ENCODE measurements around the gene ANXA6.

ANXA6 gene

DNA sequence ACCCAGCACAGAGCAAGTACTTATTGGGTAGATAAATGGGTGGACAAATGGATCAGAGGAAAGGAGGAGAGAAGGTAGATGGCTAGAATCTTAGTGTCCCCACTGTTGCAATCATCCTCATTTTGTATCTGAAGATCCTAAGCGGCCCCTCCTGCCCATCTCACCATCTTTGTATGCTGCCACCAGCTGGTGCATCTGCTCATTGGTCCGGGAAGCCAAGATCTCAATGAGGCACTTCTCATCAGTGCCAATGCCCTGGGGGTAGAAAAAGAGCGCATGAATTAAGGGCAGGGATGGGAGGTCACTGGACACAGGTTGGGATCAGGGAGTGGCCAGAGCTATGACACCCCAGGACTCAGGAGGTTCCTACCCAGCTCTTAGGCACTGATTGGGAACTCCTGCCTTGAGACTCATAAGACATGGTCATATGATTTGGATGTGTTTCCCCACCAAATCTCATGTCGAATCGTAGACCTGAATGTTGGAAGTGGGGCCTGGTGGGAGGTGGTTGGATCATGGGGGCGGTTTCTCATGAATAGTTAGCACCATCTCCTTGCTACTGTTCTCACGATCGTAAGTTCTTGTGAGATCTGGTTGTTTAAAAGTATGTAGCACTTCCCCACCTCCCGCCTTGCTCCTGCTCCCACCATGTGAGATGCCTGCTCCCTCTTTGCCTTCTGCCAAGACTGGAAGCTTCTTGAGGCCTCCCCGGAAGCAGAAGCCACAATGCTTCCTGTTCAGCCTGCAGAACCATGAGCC, 20.3 kb downstream of the ANXA6 start:
- H3K9me3 ChIP-seq (ENCODE audit: insufficient read depth, low read length) = no peaks in the 10 kb centered on the region
- no peak overlapping the region for H3K4me3 ChIP-seq (ENCODE audit: insufficient read length, low read depth)
- H3K36me3 ChIP-seq (ENCODE audit: insufficient read depth, insufficient read length, low read length) = peaks cover 87% of the 10 kb centered on the region
- H3K4me1 ChIP-seq (ENCODE audit: insufficient read depth, insufficient read length) = peaks cover 7% of the 10 kb centered on the region
- no peak for DNase-seq (ENCODE audit: low read depth, low spot score)
- no peak for TF ChIP-seq SUZ12 (IDR thresholded peaks at IDR 0.05; ENCODE audit: extremely low read depth, insufficient read depth, insufficient read length)
- H3K9ac ChIP-seq (ENCODE audit: insufficient read length, low read depth) = no peak overlapping the region
- H3K27me3 ChIP-seq (ENCODE audit: insufficient read depth, insufficient read length) = no peaks in the 10 kb centered on the region

DNA sequence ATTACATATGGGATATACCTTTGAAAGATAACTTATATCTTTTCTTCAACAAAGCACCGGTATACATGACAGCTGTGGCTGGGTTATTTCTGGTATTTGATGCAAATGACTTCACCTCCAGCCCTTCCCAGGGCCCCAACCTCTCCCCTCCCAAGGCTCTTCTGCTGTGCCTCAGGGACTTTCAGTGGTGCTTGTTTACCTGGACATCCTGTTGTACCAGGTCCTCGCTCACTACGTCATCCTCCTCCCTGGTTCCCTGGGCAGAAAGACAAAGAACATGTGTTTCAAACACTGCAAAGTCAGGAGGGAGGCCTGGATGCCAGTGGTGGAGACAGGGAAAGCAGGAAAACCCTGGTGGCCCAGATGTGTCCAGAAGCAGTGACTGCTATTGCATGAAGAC, 23.4 kb downstream of the ANXA6 start:
- TF ChIP-seq ZNF274 (IDR thresholded peaks at IDR 0.05; ENCODE audit: low read depth, low read length) (no peak), YY1 (IDR thresholded peaks at IDR 0.05; ENCODE audit: insufficient read depth, insufficient read length) (no peak), SUZ12 (IDR thresholded peaks at IDR 0.05; ENCODE audit: extremely low read depth, insufficient read depth, insufficient read length) (no peak)
- H3K36me3 ChIP-seq (ENCODE audit: insufficient read depth, insufficient read length, low read length) = peaks cover 100% of the 10 kb centered on the region
- DNase-seq (ENCODE audit: low read depth, low spot score) = no peak
- no peak overlapping the region for H3K4me3 ChIP-seq (ENCODE audit: insufficient read length, low read depth)
- no peaks in the 10 kb centered on the region for H3K4me1 ChIP-seq (ENCODE audit: insufficient read depth, insufficient read length)
- H3K27me3 ChIP-seq (ENCODE audit: insufficient read depth, insufficient read length) = no peaks in the 10 kb centered on the region
- H3K9me3 ChIP-seq (ENCODE audit: insufficient read depth, low read length) = no peaks in the 10 kb centered on the region
- no peak overlapping the region for H3K9ac ChIP-seq (ENCODE audit: insufficient read length, low read depth)

DNA sequence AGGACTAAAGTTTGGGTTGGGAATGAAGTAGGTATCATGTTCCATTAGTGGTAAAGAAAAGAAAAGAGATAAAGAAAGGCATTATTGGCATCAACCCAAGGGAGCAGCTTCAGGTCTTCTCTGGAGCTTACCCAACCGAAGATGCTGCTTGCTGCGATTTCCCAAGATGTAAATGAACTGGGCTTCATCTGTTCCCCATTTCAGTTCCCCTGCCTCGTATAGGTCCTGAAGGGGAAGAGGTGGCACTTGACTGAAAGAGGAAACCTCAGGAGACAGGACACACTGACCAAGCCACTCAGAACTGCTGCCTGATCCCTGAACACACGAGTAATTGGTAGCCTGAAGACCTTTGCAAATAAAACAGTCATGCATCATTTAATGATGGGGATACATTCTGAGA, 24.6 kb downstream of the ANXA6 start:
- peaks cover 98% of the 10 kb centered on the region for H3K36me3 ChIP-seq (ENCODE audit: insufficient read depth, insufficient read length, low read length)

DNA sequence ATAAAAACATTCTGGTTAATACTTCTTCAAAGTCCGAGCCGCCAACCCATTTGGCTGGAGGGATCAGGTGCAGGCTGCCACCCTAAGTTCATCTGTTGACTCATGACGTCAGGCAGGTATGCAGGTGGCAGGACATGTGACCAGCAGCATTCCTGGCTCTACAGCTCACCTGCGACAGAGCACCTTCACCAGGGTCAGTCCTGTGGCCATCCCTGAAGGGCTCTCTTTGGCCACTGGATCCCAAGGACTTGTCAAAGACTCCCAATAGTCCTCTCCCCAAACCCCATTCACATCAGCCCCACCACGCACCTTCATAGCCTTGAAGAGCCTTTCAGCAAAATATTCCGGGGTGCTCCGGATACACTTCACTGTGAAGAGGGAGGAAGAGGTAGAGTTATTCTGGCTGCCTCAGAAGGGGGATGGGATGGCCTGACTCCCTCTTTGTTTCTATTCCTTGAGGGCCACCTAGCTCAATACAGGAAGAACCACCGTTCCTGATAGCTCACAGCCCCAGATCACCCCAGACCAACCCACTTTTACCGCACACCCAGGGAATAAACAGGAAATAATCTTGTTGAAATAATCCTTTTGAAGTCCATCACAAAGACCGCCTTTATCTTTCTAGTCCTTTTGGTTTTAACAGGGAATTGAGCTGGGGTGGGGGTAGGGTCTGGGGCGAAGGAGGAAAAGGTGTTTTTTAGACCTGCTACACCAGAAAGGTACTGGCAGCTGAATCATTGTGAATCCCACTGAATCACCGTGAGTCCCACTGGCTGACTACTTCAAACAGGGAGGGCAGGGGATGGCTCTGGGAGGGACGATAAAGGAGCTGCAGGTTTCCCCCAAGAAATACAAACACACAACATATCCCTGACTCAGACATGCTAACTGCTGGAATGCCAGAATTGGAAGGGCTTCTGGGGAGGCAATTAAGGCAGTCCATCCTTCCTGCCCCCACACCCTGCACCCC, 26.4 kb downstream of the ANXA6 start:
- Histone ChIP-seq H3K9ac (ENCODE audit: insufficient read length, low read depth) (no peak overlapping the region), H3K4me3 (ENCODE audit: insufficient read length, low read depth) (no peak overlapping the region), H3K9me3 (ENCODE audit: insufficient read depth, low read length) (no peaks in the 10 kb centered on the region), H3K27me3 (ENCODE audit: insufficient read depth, insufficient read length) (no peaks in the 10 kb centered on the region), H3K4me1 (ENCODE audit: insufficient read depth, insufficient read length) (peaks cover 1% of the 10 kb centered on the region), H3K36me3 (ENCODE audit: insufficient read depth, insufficient read length, low read length) (peaks cover 93% of the 10 kb centered on the region)
- TF ChIP-seq ZNF274 (IDR thresholded peaks at IDR 0.05; ENCODE audit: low read depth, low read length) = no peak
- no peak for TF ChIP-seq SUZ12 (IDR thresholded peaks at IDR 0.05; ENCODE audit: extremely low read depth, insufficient read depth, insufficient read length)
- TF ChIP-seq YY1 (IDR thresholded peaks at IDR 0.05; ENCODE audit: insufficient read depth, insufficient read length) = no peak
- no peak for DNase-seq (ENCODE audit: low read depth, low spot score)

More for the DNA sequence above, 24.6 kb downstream of the ANXA6 start:
- TF ChIP-seq YY1 (IDR thresholded peaks at IDR 0.05; ENCODE audit: insufficient read depth, insufficient read length) = no peak
- no peaks in the 10 kb centered on the region for H3K9me3 ChIP-seq (ENCODE audit: insufficient read depth, low read length)
- no peaks in the 10 kb centered on the region for H3K27me3 ChIP-seq (ENCODE audit: insufficient read depth, insufficient read length)
- H3K4me1 ChIP-seq (ENCODE audit: insufficient read depth, insufficient read length) = no peaks in the 10 kb centered on the region
- no peak overlapping the region for H3K4me3 ChIP-seq (ENCODE audit: insufficient read length, low read depth)
- DNase-seq (ENCODE audit: low read depth, low spot score) = no peak
- no peak overlapping the region for H3K9ac ChIP-seq (ENCODE audit: insufficient read length, low read depth)

DNA sequence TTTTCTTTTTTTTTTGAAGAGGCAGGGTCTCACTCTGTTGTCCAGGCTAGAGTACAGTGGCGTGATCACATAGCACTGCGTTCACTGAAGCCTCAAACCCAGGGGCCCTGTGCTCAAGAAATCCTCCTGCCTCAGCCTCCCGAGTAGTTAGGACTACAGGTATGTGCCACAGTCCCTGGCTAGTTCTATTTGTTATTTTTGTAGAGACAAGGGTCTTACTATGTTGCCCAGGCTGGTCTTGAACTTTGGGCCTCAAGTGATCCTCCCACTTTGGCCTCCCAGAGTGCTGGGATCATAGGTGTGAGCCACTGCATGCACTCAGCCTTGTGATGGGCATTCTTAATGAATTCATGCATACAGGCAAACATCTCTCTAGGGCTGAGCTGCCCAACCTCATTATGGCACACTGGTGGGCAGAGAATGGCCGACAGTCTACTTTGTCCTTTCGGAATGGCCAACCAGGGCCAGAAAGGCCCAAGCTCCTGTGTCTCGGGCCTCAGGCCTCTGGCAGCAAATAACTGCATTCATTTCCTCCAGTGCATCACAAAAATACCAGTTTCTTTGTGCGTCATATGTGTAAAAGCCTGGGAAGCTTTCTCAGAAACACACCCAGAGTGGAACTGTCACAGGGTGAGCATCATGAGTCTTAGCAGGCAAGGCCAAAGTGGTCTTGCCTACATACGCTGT, 27.2 kb downstream of the ANXA6 start:
- peaks cover 93% of the 10 kb centered on the region for H3K36me3 ChIP-seq (ENCODE audit: insufficient read depth, insufficient read length, low read length)
- H3K27me3 ChIP-seq (ENCODE audit: insufficient read depth, insufficient read length) = no peaks in the 10 kb centered on the region
- H3K9me3 ChIP-seq (ENCODE audit: insufficient read depth, low read length) = no peaks in the 10 kb centered on the region
- peaks cover 2% of the 10 kb centered on the region for H3K4me1 ChIP-seq (ENCODE audit: insufficient read depth, insufficient read length)
- no peak for TF ChIP-seq ZNF274 (IDR thresholded peaks at IDR 0.05; ENCODE audit: low read depth, low read length)
- TF ChIP-seq SUZ12 (IDR thresholded peaks at IDR 0.05; ENCODE audit: extremely low read depth, insufficient read depth, insufficient read length) = no peak
- TF ChIP-seq YY1 (IDR thresholded peaks at IDR 0.05; ENCODE audit: insufficient read depth, insufficient read length) = no peak
- DNase-seq (ENCODE audit: low read depth, low spot score) = no peak
- H3K4me3 ChIP-seq (ENCODE audit: insufficient read length, low read depth) = no peak overlapping the region
- no peak overlapping the region for H3K9ac ChIP-seq (ENCODE audit: insufficient read length, low read depth)

DNA sequence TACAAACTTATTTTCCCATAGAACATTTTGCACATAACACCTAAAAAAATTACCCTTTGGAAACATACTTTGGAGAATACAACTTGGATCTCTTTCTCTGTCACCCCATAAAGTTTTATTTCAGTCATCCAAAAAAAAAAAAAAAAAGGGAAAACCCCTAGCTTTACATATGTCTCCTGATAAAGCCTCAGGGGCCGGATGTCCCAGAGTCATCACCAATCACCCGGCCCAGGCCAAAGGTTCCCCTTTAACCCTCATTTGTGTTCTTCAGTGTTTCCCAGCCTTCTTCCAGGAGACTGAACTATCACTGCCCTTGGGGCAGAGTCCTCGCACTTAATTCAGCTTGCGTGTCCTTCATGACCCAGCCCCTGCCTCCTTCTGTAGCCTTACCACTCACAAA, 28.8 kb downstream of the ANXA6 start:
- peaks cover 93% of the 10 kb centered on the region for H3K36me3 ChIP-seq (ENCODE audit: insufficient read depth, insufficient read length, low read length)

DNA sequence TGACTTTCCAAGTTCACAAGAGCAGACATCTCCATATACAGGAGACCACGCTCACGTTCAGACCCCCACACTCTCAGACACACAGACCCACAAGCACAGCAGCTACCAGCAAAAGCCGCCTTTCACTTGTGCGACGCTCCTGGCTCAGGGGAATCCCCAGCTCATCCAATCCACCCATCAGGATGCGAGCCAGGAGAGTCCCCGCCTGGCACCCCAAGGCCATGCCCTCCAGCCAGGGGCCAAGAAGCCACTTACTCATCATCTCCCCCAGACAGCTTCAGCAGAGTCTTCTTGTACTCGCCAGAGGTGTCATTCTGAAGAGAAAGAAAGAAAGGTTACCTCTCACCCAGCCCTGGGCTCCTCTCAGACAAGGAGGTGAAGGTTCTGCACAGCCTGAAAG, 29.7 kb downstream of the ANXA6 start:
- no peak overlapping the region for H3K9ac ChIP-seq (ENCODE audit: insufficient read length, low read depth)

More for the DNA sequence above, 28.8 kb downstream of the ANXA6 start:
- no peak for TF ChIP-seq ZNF274 (IDR thresholded peaks at IDR 0.05; ENCODE audit: low read depth, low read length)
- TF ChIP-seq YY1 (IDR thresholded peaks at IDR 0.05; ENCODE audit: insufficient read depth, insufficient read length) = no peak
- TF ChIP-seq SUZ12 (IDR thresholded peaks at IDR 0.05; ENCODE audit: extremely low read depth, insufficient read depth, insufficient read length) = no peak
- H3K4me1 ChIP-seq (ENCODE audit: insufficient read depth, insufficient read length) = peaks cover 2% of the 10 kb centered on the region
- no peaks in the 10 kb centered on the region for H3K9me3 ChIP-seq (ENCODE audit: insufficient read depth, low read length)
- no peaks in the 10 kb centered on the region for H3K27me3 ChIP-seq (ENCODE audit: insufficient read depth, insufficient read length)
- no peak for DNase-seq (ENCODE audit: low read depth, low spot score)
- H3K9ac ChIP-seq (ENCODE audit: insufficient read length, low read depth) = no peak overlapping the region
- no peak overlapping the region for H3K4me3 ChIP-seq (ENCODE audit: insufficient read length, low read depth)

More for the DNA sequence above, 29.7 kb downstream of the ANXA6 start:
- Histone ChIP-seq H3K27me3 (ENCODE audit: insufficient read depth, insufficient read length) (no peaks in the 10 kb centered on the region), H3K4me3 (ENCODE audit: insufficient read length, low read depth) (no peak overlapping the region), H3K4me1 (ENCODE audit: insufficient read depth, insufficient read length) (peaks cover 2% of the 10 kb centered on the region), H3K9me3 (ENCODE audit: insufficient read depth, low read length) (no peaks in the 10 kb centered on the region), H3K36me3 (ENCODE audit: insufficient read depth, insufficient read length, low read length) (peaks cover 93% of the 10 kb centered on the region)
- TF ChIP-seq YY1 (IDR thresholded peaks at IDR 0.05; ENCODE audit: insufficient read depth, insufficient read length) (no peak), ZNF274 (IDR thresholded peaks at IDR 0.05; ENCODE audit: low read depth, low read length) (no peak), SUZ12 (IDR thresholded peaks at IDR 0.05; ENCODE audit: extremely low read depth, insufficient read depth, insufficient read length) (no peak)
- no peak for DNase-seq (ENCODE audit: low read depth, low spot score)

Measured in NT2/D1 (cell line).